ENCODE data around the gene COBL. TPM values are rescaled to one million over a fixed set of nuclear protein-coding genes. Genes with fewer than 3 reads are reported as not detected.

The COBL gene
- polyA plus RNA-seq, 1 donor (not counting 4 experiments of a cell fraction or from before 2014, with no cell fraction given) = 4.5 TPM

DNA sequence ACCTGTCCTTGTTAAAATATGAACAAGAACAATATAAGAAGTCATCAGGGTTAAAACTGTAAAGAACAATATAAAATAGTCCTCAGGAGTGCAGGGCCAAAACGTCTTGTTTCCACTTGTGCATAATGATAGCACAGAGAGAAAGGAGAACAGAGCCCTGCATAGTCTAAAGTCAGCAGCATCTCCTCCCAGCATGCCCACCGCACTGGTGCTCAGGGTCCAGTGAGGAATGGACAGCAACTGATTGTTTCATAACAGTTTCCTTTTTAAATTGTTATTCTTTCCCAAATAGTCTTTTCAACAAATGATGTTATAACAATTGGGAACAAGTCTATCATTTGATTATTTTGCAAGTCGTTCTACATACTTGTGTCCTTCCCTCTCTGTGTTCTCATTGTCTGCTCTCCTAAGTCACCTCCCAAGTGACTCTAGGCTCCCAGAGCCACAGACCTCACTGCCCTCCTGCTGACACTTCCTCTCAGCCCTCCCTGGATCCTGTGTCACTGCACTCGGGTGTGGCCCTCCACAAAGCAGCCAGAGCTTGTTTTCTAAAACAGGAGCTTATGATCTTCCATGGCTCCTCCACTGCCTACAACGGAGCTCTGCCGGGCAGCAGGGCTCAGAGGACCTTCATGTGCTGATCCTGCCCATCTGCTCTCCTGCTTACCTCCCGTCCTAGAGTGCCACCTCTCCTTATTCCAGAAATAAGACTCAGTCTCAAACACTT, 27.6 kb downstream of the COBL start:
- FAIRE-seq (no peak), DNase-seq (ENCODE audit: low read depth, low spot score) (no peak)
- no peaks in the 10 kb centered on the region for H4K20me1 ChIP-seq (ENCODE audit: control insufficient read depth, extremely low read depth, insufficient read depth, low read length)
- H3K9me3 ChIP-seq (ENCODE audit: control insufficient read depth, low read depth, low read length) = no peaks in the 10 kb centered on the region
- no peak overlapping the region for H3K4me3 ChIP-seq (ENCODE audit: control insufficient read depth in 2 of 3, extremely low read depth in 1 of 3, insufficient read depth in 2 of 3, low read depth in 1 of 3, low read length in 3 of 3)
- H2AFZ ChIP-seq (ENCODE audit: control insufficient read depth, low read length) = peak overlapping the region; percentile 11
- H3K79me2 ChIP-seq (ENCODE audit: control insufficient read depth, insufficient read depth, low read length) = no peaks in the 10 kb centered on the region
- H3K4me1 ChIP-seq (ENCODE audit: control insufficient read depth, extremely low read depth, insufficient read depth, low read length) = peaks cover 10% of the 10 kb centered on the region
- dilution Hi-C loops (cut with MboI; ENCODE audit: extremely low pct_ligation_motif_present, low sequenced_read_pairs) = no loop called here
- H3K9me1 ChIP-seq (ENCODE audit: control insufficient read depth, extremely low read depth, insufficient read depth, low read length) = no peaks in the 10 kb centered on the region
- no peak overlapping the region for H3K27ac ChIP-seq (ENCODE audit: control insufficient read depth, insufficient read depth, low read length)
- TF ChIP-seq, protein P1, sequence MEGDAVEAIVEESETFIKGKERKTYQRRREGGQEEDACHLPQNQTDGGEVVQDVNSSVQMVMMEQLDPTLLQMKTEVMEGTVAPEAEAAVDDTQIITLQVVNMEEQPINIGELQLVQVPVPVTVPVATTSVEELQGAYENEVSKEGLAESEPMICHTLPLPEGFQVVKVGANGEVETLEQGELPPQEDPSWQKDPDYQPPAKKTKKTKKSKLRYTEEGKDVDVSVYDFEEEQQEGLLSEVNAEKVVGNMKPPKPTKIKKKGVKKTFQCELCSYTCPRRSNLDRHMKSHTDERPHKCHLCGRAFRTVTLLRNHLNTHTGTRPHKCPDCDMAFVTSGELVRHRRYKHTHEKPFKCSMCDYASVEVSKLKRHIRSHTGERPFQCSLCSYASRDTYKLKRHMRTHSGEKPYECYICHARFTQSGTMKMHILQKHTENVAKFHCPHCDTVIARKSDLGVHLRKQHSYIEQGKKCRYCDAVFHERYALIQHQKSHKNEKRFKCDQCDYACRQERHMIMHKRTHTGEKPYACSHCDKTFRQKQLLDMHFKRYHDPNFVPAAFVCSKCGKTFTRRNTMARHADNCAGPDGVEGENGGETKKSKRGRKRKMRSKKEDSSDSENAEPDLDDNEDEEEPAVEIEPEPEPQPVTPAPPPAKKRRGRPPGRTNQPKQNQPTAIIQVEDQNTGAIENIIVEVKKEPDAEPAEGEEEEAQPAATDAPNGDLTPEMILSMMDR (optimal IDR thresholded peaks at IDR 0.05 in 1 of 3, IDR thresholded peaks at IDR 0.05 in 1 of 3, conservative IDR thresholded peaks at IDR 0.05 in 1 of 3; ENCODE audit: extremely low read depth in 1 of 3, insufficient read depth in 2 of 3, low read length in 3 of 3) = no peak
- TF ChIP-seq EZH2 (IDR thresholded peaks at IDR 0.05; ENCODE audit: low read length) = no peak
- H3K36me3 ChIP-seq (ENCODE audit: control insufficient read depth in 2 of 2, extremely low read depth in 1 of 2, insufficient read depth in 2 of 2, low read length in 2 of 2) = no peaks in the 10 kb centered on the region
- no peaks in the 10 kb centered on the region for H3K27me3 ChIP-seq (ENCODE audit: control insufficient read depth, extremely low read depth, insufficient read depth, low read length)
- H3K9ac ChIP-seq (ENCODE audit: control insufficient read depth, extremely low read depth, insufficient read depth, low read length) = no peak overlapping the region
- H3K4me2 ChIP-seq (ENCODE audit: control insufficient read depth, extremely low read depth, insufficient read depth, low read depth, low read length) = no peak overlapping the region

DNA sequence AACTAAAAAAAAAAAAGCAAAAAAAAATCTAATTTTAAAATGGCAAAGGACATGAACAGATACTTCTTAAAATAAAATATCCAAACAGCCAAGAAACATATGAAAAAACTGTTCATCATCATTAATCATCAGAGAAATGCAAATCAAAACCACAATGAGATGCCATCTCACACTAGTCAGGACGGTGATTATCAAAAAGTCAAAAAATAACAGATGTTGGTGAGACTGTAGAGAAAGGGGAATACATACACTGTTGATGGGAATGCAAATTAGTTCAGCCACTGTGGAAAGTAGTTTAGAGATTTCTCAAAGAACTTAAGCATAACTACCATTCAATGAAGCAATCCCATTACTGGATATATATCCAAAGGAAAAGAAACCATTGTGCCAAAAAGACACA, 30.2 kb downstream of the COBL start:
- Histone ChIP-seq H3K27me3 (ENCODE audit: control insufficient read depth, extremely low read depth, insufficient read depth, low read length) (no peaks in the 10 kb centered on the region), H4K20me1 (ENCODE audit: control insufficient read depth, extremely low read depth, insufficient read depth, low read length) (no peaks in the 10 kb centered on the region), H3K27ac (ENCODE audit: control insufficient read depth, insufficient read depth, low read length) (no peak overlapping the region), H3K4me2 (ENCODE audit: control insufficient read depth, extremely low read depth, insufficient read depth, low read depth, low read length) (no peak overlapping the region), H3K9me1 (ENCODE audit: control insufficient read depth, extremely low read depth, insufficient read depth, low read length) (no peaks in the 10 kb centered on the region), H2AFZ (ENCODE audit: control insufficient read depth, low read length) (no peak overlapping the region), H3K4me1 (ENCODE audit: control insufficient read depth, extremely low read depth, insufficient read depth, low read length) (no peaks in the 10 kb centered on the region), H3K79me2 (ENCODE audit: control insufficient read depth, insufficient read depth, low read length) (no peaks in the 10 kb centered on the region), H3K4me3 (ENCODE audit: control insufficient read depth in 2 of 3, extremely low read depth in 1 of 3, insufficient read depth in 2 of 3, low read depth in 1 of 3, low read length in 3 of 3) (no peak overlapping the region), H3K9ac (ENCODE audit: control insufficient read depth, extremely low read depth, insufficient read depth, low read length) (no peak overlapping the region), H3K9me3 (ENCODE audit: control insufficient read depth, low read depth, low read length) (no peaks in the 10 kb centered on the region), H3K36me3 (ENCODE audit: control insufficient read depth in 2 of 2, extremely low read depth in 1 of 2, insufficient read depth in 2 of 2, low read length in 2 of 2) (no peaks in the 10 kb centered on the region)
- dilution Hi-C loops (cut with MboI; ENCODE audit: extremely low pct_ligation_motif_present, low sequenced_read_pairs) = no loop called here
- no peak for FAIRE-seq
- no peak for TF ChIP-seq EZH2 (IDR thresholded peaks at IDR 0.05; ENCODE audit: low read length)
- TF ChIP-seq, protein P1 (optimal IDR thresholded peaks at IDR 0.05 in 1 of 3, IDR thresholded peaks at IDR 0.05 in 1 of 3, conservative IDR thresholded peaks at IDR 0.05 in 1 of 3; ENCODE audit: extremely low read depth in 1 of 3, insufficient read depth in 2 of 3, low read length in 3 of 3) = no peak
- no peak for DNase-seq (ENCODE audit: low read depth, low spot score)
